HG03060 (cell line): ENCODE results near the gene CFAP141.
"Not testable (repeated sequence)": the region's sequence is repeated elsewhere in the genome, so short reads cannot be mapped to it uniquely, and the experiment has no call there.

ENCODE experiments used
- ATAC-seq: cut with Tn5 transposase; IDR thresholded peaks from one replicate; pipeline ENCODE4 v1.9.1; 2021; ENCODE audit warnings: low read depth, moderate number of reproducible peaks; ENCODE audit not compliant: unreplicated experiment

Gene CFAP141

GRCh38 chr1:154208677-154209388 is 2.7 kb upstream of the CFAP141 start:
- no peak for ATAC-seq

GRCh38 chr1:154207262-154207661 is 1.1 kb upstream of the CFAP141 start:
- no peak for ATAC-seq

- ATAC-seq = not testable (repeated sequence)
These were observed 355 bp downstream of the CFAP141 start for GRCh38 chr1:154205778-154206177.

DNA sequence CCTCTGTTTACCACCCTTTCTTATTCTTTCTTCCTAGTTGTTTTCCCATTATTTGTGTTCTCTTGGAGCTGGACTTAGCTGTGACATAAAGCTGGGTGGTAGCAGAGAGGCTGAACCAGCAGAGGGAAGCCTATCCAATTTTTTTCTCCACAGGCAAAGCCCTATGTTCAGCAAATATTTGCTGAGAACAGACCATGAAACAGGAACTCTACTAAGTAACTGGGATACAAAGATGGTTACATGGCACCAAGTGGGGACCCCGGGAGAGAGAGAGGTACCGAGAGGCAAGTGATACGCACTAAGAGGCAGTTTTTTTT is 6.6 kb downstream of the CFAP141 start:
- ATAC-seq = no peak

DNA sequence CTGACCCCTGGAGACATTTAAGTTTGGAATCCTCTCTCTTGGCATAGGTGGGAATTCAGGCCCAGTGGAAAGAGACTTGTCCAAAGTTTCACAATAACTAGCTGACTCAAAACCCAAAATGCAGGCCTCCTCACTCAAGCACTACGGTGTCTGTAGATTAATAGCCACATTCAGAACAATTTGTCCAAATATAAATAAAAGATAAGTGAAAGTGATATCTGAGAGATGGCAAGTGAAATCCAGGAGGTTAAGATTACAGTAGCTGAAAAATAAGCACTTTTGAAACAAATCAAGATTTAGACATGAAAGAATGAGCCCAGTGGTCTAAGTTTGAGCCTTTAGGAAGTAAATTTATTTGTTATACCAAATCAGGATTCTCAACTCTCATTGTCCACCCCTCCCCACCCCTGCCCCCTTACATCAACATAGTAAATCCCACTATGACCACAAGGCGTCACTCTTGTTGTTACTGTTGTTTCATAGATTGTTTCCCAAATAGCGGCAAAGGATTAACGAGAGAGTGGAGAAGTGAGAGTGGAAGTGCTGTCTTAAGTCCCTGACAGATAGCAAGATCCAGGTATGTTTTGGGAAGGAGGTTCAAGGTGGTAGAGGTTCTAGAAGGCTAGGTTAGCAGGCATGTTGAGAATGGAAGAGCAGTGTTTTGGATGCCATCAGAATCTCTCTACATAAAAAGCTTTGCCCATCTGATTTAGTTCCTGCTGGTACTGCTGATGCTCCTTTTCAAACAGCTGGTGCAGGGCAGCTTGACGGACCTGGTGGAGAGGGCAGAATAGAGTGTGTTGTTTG is 7.2 kb downstream of the CFAP141 start:
- no peak for ATAC-seq

- ATAC-seq = no peak
These were observed 12.3 kb downstream of the CFAP141 start for GRCh38 chr1:154193821-154194220.

DNA sequence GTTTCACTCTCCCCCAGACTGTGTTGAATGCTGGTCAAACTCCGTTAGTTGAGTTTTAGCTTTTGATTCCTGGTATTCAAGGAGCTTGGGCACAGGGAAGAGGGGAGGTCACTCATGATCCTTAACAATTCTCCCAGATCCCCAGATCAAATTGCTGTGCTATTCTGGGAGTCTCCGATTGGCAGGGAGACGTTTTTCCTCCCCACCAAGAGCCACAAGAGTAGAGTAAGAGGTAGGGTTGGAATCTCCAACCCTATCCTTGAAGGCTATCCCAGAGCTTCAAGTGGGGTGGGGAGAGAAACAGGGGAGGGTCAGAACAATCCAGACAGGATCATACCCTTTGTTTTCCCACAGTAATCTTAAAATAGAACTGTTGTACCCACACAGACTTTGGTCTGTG is 13.7 kb downstream of the CFAP141 start:
- ATAC-seq = no peak

GRCh38 chr1:154191990-154192461 is 14.1 kb downstream of the CFAP141 start, which contains the start of gene TPM3:
Gene TPM3, minus strand, starts transcription at chr1:154192100. Its CDS starts 82 bp downstream, at chr1:154192018.
- no peak for ATAC-seq

DNA sequence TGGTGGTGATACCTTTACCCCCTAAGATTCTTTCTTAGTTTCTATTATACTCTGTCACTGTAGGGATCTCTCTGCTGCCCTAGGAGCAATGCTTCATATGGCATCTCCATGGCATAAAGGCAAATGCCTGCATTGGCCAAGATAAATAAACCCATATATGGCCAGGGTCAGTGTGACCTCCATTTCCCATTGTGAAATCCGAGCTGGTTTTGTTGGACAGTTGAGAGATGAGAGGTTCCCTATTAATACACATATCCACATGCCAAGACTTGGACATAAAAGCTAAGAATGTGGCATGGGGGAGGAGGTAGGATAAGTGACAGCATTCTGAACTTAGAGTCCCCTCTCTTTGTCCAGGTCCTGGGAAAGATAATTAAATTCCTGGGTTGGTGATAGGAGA is 15.6 kb downstream of the CFAP141 start:
- no peak for ATAC-seq

DNA sequence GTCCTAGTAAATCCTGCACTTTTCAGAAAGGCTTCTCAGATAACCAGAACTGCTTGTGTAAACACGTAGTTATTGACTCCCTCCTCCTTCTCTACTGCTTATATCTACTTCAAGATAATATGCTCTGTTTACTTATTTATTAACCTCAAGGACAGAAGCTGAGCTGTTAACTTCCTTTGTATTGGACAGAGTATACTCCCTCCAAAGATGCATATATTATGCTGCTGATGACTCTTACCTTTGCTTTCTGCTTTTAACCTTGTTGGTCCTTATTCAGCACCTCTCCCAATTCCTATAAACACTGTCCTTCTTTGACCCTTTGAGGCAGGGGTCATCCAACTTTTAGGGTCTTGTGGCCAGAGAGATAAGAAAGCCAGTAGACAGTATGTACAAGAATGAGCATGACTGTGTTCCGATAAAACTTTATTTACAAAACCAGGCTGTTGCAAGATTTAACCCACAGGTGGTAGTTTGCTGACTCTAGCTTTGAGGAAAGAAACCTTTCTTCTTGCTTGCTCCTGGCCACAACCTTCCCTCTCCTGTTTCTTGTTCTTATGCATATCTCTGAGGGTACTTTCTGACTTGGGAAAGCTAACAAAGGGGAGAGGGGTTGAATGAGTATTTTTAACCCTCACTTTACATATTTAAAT is 19.2 kb downstream of the CFAP141 start:
- no peak for ATAC-seq

GRCh38 chr1:154186177-154186576 is 20.0 kb downstream of the CFAP141 start:
- no peak for ATAC-seq

DNA sequence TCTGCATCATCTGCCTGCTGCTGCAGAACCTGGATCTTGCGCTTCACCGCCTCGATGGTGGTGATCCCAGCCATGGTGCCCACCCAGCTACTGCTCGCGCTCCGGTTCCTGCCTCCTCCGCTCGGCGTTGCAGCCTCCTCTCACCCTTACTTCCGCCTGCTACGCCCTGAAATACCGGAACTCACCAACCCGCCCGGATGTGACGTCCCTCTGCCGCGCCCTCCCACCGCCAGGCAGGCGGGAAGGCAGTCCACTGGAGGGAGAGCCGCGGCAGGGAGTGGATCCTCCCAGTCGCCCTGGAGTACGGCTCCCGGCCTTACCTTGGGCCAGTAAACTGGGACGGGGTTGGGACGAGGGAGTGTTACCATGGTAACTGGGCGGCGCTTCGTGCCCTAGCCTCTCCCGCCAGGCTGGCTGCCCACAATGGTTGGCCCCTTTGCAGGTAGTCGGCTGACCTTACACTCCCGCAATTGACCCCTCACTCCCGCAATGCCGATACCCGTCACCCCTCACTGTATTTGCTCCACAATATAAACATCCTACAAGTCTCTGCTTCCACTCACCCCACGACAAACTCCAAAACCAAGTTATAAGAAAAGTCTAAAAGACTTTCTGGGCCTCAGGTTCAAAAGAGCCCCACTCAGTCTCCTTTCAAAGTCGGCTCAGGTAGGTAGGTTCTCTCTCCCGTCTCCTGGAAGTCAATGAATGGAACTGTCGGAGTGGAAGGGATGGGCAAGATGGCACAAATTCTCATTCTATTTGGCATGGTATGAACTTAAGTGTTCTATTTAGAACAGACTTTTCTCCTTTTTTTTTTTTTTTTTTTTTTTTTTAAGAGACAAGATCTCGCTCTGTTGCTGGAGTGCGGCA is 22.9 kb downstream of the CFAP141 start:
- ATAC-seq = peak; percentile 56

GRCh38 chr1:154182344-154183045 is 23.6 kb downstream of the CFAP141 start:
- no peak for ATAC-seq

DNA sequence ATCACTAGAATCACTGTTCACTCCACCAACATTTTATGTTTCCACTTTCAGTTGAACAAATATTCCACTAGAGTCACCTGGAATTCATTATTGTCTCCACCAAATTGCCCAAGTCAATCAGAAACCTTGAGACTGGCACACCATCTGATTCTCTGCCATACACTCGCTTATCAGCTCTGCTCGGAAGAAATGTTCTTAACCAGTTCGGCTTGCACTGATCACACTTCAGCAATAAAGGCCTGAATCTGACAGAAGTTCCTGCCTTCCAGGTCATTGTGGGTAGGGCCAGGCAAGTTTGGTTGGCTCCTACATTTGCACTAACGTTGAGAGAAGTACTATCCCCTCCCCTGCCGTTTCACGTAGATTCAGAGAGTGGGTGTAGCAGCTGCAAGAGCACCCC is 24.2 kb downstream of the CFAP141 start:
- ATAC-seq = no peak

DNA sequence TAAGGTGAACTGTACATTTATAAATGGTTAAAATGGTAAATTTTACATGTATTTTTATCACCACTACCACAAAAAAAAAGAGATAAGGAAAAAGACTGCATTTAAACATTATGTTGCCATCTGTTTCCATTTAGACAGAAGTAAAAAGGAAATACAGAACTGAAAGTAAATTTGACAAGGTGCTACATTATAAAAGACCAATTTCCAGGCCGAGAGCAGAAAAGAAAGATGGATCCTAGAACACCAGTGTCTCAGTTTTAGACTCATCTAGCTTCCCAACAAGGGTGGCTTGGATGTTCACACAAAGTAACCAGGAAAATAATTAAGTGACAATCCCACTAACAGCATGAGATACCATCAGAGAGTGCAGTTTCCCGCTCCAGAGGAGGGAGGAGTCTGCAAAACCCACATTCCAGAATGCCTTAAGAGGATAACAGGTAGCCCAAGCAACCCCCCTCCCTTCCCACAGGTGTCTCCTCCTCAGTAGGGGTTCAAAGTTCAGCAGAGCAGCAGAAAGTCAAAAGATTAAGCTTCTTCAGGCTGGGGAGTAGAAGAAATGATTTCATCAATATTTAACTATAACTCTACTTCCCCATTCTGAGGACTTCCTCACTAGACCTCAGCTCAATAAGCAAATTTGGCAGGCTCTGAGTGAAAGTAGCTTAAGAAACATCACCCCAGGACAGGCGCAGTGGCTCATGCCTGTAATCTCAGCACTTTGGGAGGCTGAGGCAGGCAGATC is 26.0 kb downstream of the CFAP141 start:
- no peak for ATAC-seq

DNA sequence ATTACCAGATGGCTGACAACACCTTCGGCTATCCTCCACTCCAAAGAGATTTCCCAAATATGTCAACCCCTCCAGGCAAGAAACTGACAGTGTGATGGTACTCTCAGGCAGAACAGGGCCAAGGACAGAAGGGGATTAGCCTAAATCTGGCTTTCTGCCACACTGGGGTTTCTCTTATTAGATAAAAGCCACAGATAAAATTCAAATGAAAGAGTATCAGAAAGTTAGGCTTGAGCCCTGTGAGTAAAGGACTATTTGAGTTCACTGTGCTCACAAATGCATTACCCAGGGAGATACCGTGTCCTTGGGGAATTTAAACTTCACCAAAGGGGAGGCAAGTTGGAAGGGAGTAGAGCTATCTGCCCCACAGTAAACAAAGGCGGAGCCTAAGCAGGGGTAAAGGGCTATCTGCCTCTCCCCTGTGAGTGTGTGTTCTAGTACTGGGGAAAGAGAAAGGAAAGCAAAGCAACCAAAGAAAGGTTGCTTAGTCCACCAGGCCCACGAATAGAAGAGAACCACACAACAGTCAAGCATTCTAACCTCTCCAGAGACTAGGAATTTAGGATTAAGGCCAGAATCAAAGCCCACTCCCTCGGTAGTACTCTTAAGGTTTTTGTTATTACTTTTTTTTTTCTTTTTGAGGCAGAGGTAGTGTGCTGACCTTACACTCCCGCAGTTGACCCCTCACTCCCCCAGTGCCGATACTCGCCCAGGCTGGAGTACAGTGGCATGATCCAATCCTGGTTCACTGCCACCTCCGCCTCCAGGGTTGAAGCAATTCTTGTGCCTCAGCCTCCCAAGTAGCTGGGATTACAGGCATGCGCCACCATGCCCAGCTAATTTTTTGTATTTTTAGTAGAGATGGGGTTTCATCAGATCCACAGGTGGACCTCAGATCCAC is 27.0 kb downstream of the CFAP141 start:
- ATAC-seq = no peak

DNA sequence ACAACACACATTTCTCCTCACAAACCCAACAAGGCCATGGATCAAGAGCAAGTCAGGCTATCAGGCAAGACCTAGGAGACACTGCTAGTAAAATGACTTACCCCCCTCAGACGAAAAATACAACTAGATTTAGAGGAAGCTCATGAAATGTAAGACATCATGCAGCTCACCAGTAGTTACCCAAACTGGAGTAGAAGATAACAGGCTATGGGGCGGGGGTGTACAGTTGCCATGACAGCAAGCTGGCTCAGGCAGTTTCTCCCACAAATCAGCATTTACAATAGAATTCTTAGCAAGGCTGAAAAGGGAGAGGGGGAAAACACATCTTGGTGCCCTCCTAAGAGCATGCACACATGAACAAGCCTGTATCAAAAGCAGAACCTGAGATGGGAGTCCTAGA is 28.1 kb downstream of the CFAP141 start:
- ATAC-seq = no peak

GRCh38 chr1:154176337-154176736 is 29.8 kb downstream of the CFAP141 start:
- ATAC-seq = no peak
